Natural killer cell (primary cell): ENCODE measurements around the gene FARS2. TPM values are rescaled to one million over a fixed set of nuclear protein-coding genes. Genes with fewer than 3 reads are reported as not detected.

ENCODE experiments used
- ATAC-seq, 3 donors: fragments of 150-1000 bp in 2 of 3; fragments of 200-7000 bp in 1 of 3; cut with Tn5 transposase; 1 replicate in 1 of 3; 2 replicates in 2 of 3; pipeline ENCODE4 v1.10.0; 2021; ENCODE audit warnings: mild to moderate bottlenecking in 2 of 3, moderate library complexity in 2 of 3
- DNase-seq, 2 donors: peaks; one replicate each; pipeline versions ENCODE4 v3.0.0 to v3.0.0-alpha.2; 2013 to 2021; ENCODE audit warnings: mixed read lengths in 1 of 2
- H3K27ac ChIP-seq: one replicate; pipeline ENCODE4 v1.5.1; 2013; ENCODE audit warnings: mild to moderate bottlenecking, low read length
- H3K27me3 ChIP-seq: one replicate; pipeline ENCODE4 v1.6.1; 2013; ENCODE audit warnings: low read length; ENCODE audit not compliant: control insufficient read depth, insufficient read depth
- H3K36me3 ChIP-seq: one replicate; pipeline ENCODE4 v1.6.1; 2013; ENCODE audit warnings: low read length; ENCODE audit not compliant: control insufficient read depth, insufficient read depth
- H3K4me1 ChIP-seq: one replicate; pipeline ENCODE4 v1.6.1; 2013; ENCODE audit warnings: low read length; ENCODE audit not compliant: control insufficient read depth, insufficient read depth
- H3K4me3 ChIP-seq: one replicate; pipeline ENCODE4 v1.5.1; 2013; ENCODE audit warnings: low read length
- H3K9me3 ChIP-seq: one replicate; pipeline ENCODE4 v1.6.1; 2013; ENCODE audit warnings: low read length; ENCODE audit not compliant: control insufficient read depth, insufficient read depth
- H3K27ac Mint-ChIP-seq, 2 donors: one replicate each; pipeline ENCODE4 v1.8.0; 2022; ENCODE audit warnings: mild to moderate bottlenecking in 2 of 2, mixed read lengths in 2 of 2, moderate library complexity in 1 of 2
- H3K27me3 Mint-ChIP-seq, 2 donors: one replicate each; pipeline ENCODE4 v1.8.0; 2022; ENCODE audit warnings: low read depth in 2 of 2, mixed read lengths in 2 of 2
- H3K36me3 Mint-ChIP-seq: one replicate; pipeline ENCODE4 v1.8.0; 2022; ENCODE audit warnings: mixed read lengths
- H3K4me1 Mint-ChIP-seq, 2 donors: one replicate each; pipeline ENCODE4 v1.8.0; 2022; ENCODE audit warnings: mixed read lengths in 2 of 2
- H3K4me3 Mint-ChIP-seq: one replicate; pipeline ENCODE4 v1.8.0; 2022; ENCODE audit warnings: mild to moderate bottlenecking, moderate library complexity, mixed read lengths
- H3K9me3 Mint-ChIP-seq, 2 donors: one replicate each; pipeline ENCODE4 v1.8.0; 2022; ENCODE audit warnings: mixed read lengths in 2 of 2
- CTCF ChIP-seq: fragments of 200-600 bp; IDR thresholded peaks from one replicate; pipeline ENCODE4 v1.8.0; 2022; ENCODE audit warnings: antibody characterized with exemption
- WGBS: methylation state at CpG from one replicate; pipeline ENCODE4 v1.1.7; 2013; ENCODE audit warnings: missing lambda C conversion rate; ENCODE audit not compliant: insufficient coverage; 5-methylcytosine and 5-hydroxymethylcytosine counted together
- intact Hi-C: fragments of 100-400 bp; cut with micrococcal nuclease; formaldehyde crosslinking; loops from one replicate; pipeline ENCODE4 v1.14.2; 2022
- total RNA-seq, 4 donors: library from RNA; stranded (reverse); fragments of 120-200 nt in 1 of 4; gene quantifications; one replicate each; pipeline versions ENCODE4 v1.2.3 to v1.2.4, GENCODE V29; 2013 to 2022

Gene FARS2
- 10 to 100 TPM; 15.3 to 24.8 (median 22.7) TPM for total RNA-seq
- 41.2 TPM for total RNA-seq (2013)

- peak; percentile 81 to 95 (median 84) for ATAC-seq
- Histone ChIP-seq H3K27ac (peak within 1 kb of the TSS; percentile 86), H3K36me3 (no peaks in the 10 kb centered on the region), H3K27me3 (no peaks in the 10 kb centered on the region), H3K4me1 (peaks cover 14% of the 10 kb centered on the region), H3K9me3 (no peaks in the 10 kb centered on the region), H3K4me3 (peak within 1 kb of the TSS; percentile 76)
- WGBS: under 1% methylated on average over 85 of the region's 85 CpGs
- peak; percentile 63 for TF ChIP-seq CTCF
- Mint-ChIP-seq H3K4me3 (peak within 1 kb of the TSS; percentile 98), H3K4me1 (peaks cover 19 to 22% of the 10 kb centered on the region in 2 donors), H3K27ac (peak within 1 kb of the TSS; percentile 99 to 100), H3K36me3 (no peaks in the 10 kb centered on the region), H3K9me3 (no peaks in the 10 kb centered on the region), H3K27me3 (no peaks in the 10 kb centered on the region)
- DNase-seq: peak; percentile 95
- intact Hi-C loops: loop anchor here (2.0 kb wide), 1 partner anchor 258 kb away; no protein-coding TSS in a partner anchor
These were observed at the start of gene FARS2, which contains the start of gene LYRM4 for GRCh38 chr6:5260661-5261544. Gene FARS2 (plus strand): TSS chr6:5261513. Gene LYRM4 (minus strand): TSS chr6:5260950. CDS start chr6:5260733, 217 bp downstream.

- H3K4me3 Mint-ChIP-seq: no peak overlapping the region
- WGBS: 97% methylated on average over 8 of the region's 8 CpGs
- no peaks in the 10 kb centered on the region for H3K9me3 Mint-ChIP-seq
- no peak overlapping the region for H3K27ac Mint-ChIP-seq
- no peaks in the 10 kb centered on the region for H3K36me3 Mint-ChIP-seq
- H3K4me1 Mint-ChIP-seq: no peaks in the 10 kb centered on the region
- no peaks in the 10 kb centered on the region for H3K4me1 ChIP-seq
- TF ChIP-seq CTCF: no peak
- H3K27ac ChIP-seq: no peak overlapping the region
- DNase-seq (no peak), ATAC-seq (no peak)
- H3K27me3 Mint-ChIP-seq: no peaks in the 10 kb centered on the region
- no peaks in the 10 kb centered on the region for H3K9me3 ChIP-seq
- H3K4me3 ChIP-seq: no peak overlapping the region
- intact Hi-C loops: no loop called here
- peaks cover 2% of the 10 kb centered on the region for H3K36me3 ChIP-seq
- H3K27me3 ChIP-seq: no peaks in the 10 kb centered on the region
These were observed 47.5 kb upstream of the FARS2 start for GRCh38 chr6:5213836-5214235.

DNA sequence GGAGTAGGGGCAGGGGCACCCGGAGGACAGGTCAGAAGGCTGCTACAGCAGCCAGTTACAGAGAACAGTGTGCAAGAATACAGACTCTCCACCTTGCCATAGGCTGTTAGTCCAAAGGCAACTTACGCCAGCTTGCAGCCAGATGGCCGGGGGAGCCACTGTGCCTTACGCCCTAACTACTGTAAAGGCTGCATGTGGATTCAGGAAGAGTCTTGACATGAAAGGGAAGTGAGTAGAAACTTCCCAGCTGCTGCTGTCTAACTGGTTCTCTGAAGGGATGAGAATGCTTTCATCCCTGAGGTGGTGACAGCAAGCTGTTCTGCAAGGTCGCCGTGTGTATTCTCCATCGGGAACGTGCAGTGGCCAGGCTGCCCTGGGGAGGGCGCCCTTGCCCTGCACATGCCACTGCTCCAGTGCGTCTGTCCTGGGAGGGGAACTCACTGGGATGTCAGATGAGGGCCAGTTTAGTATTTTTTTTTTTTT lies 46.7 kb upstream of the FARS2 start:
- Histone ChIP-seq H3K36me3 (peaks cover 2% of the 10 kb centered on the region), H3K9me3 (no peaks in the 10 kb centered on the region), H3K4me1 (no peaks in the 10 kb centered on the region), H3K27me3 (no peaks in the 10 kb centered on the region), H3K27ac (no peak overlapping the region), H3K4me3 (no peak overlapping the region)
- Mint-ChIP-seq H3K27ac (no peak overlapping the region), H3K4me1 (no peaks in the 10 kb centered on the region), H3K36me3 (no peaks in the 10 kb centered on the region), H3K27me3 (no peaks in the 10 kb centered on the region), H3K4me3 (no peak overlapping the region), H3K9me3 (no peaks in the 10 kb centered on the region)
- peak in 1 of 2 donors; percentile 24 for DNase-seq
- WGBS: 80% methylated on average over 10 of the region's 10 CpGs
- no peak for ATAC-seq
- intact Hi-C loops: no loop called here
- no peak for TF ChIP-seq CTCF
